H1 (cell line): ENCODE results near the gene PHACTR1. TPM values are rescaled to one million over a fixed set of nuclear protein-coding genes. Genes with fewer than 3 reads are reported as not detected.

Experiments used
- CTCF ChIA-PET: fragments of 300-600 bp; sonication (Branson Sonifier 250); formaldehyde crosslinking; loops from one replicate; lab custom pipeline; 2021; ENCODE audit not compliant: partially characterized antibody; lab: Charles Lee
- POLR2A ChIA-PET: fragments of 300-600 bp; sonication (Branson Sonifier 250); formaldehyde crosslinking; loops from one replicate; lab custom pipeline; 2021; ENCODE audit warnings: inconsistent platforms; ENCODE audit not compliant: partially characterized antibody; lab: Charles Lee
- DNase-seq, 2 experiments: peaks; one replicate each; pipeline versions ENCODE4 v3.0.0 to v3.0.0-alpha.2; 2010 to 2022; ENCODE audit warnings: low spot score in 2 of 2, low read depth in 1 of 2, mixed read lengths in 1 of 2
- FAIRE-seq: peaks from 2 replicates; lab custom pipeline; 2011; peaks lifted over from hg19 to GRCh38; lab: Jason Lieb, UNC
- H2AFZ ChIP-seq: 2 replicates; pipeline ENCODE4 v1.8.1; 2012; ENCODE audit warnings: low read length, inconsistent platforms
- H2AK5ac ChIP-seq: 2 replicates; pipeline ENCODE4 v1.6.1; 2013; ENCODE audit warnings: low read depth, low read length
- H2BK120ac ChIP-seq: replicated peaks from 2 replicates; pipeline ENCODE3; 2013; ENCODE audit warnings: low read depth, low read length, inconsistent platforms
- H2BK12ac ChIP-seq: 2 replicates; pipeline ENCODE4 v1.6.1; 2013; ENCODE audit warnings: low read depth, low read length
- H2BK15ac ChIP-seq: 2 replicates; pipeline ENCODE4 v1.6.1; 2013; ENCODE audit warnings: low read length
- H2BK20ac ChIP-seq: 2 replicates; pipeline ENCODE4 v1.6.1; 2013; ENCODE audit warnings: low read length
- H2BK5ac ChIP-seq: 2 replicates; pipeline ENCODE4 v1.6.1; 2013; ENCODE audit warnings: low read depth, low read length
- H3K14ac ChIP-seq: 2 replicates; pipeline ENCODE4 v1.6.1; 2013; ENCODE audit warnings: inconsistent platforms; ENCODE audit not compliant: insufficient read length
- H3K18ac ChIP-seq: 2 replicates; pipeline ENCODE4 v1.6.1; 2013; ENCODE audit warnings: low read length; ENCODE audit errors: extremely low read depth
- H3K23ac ChIP-seq: 2 replicates; pipeline ENCODE4 v1.6.1; 2013; ENCODE audit warnings: inconsistent platforms; ENCODE audit not compliant: insufficient read length
- H3K23me2 ChIP-seq: 2 replicates; pipeline ENCODE4 v1.6.1; 2013; ENCODE audit warnings: low read depth, low read length
- H3K27ac ChIP-seq: 2 replicates; pipeline ENCODE4 v1.6.1; 2011; ENCODE audit warnings: low read depth, low read length, inconsistent platforms
- H3K27me3 ChIP-seq, 4 experiments: replicated peaks in 1 of 4; 1 replicate in 1 of 4; 2 replicates in 3 of 4; pipeline versions ENCODE4 v1.6.1 to v1.8.1; 2011 to 2013; ENCODE audit warnings: low read length in 3 of 4, mild to moderate bottlenecking in 3 of 4, inconsistent platforms in 2 of 4, mixed read lengths in 2 of 4, moderate library complexity in 1 of 4; ENCODE audit not compliant: control insufficient read depth in 3 of 4, insufficient read depth in 3 of 4; ENCODE audit errors: extremely low read depth in 1 of 4
- H3K36me3 ChIP-seq, 4 experiments: 2 replicates each; pipeline versions ENCODE4 v1.6.1 to v1.8.1; 2011 to 2013; ENCODE audit warnings: mild to moderate bottlenecking in 4 of 4, low read length in 3 of 4, moderate library complexity in 2 of 4, control low read depth in 1 of 4, inconsistent platforms in 1 of 4; ENCODE audit not compliant: insufficient read depth in 4 of 4, control insufficient read depth in 2 of 4
- H3K4ac ChIP-seq: replicated peaks from 2 replicates; pipeline ENCODE3; 2013; ENCODE audit warnings: low read length, low read depth, mixed read lengths, inconsistent platforms; ENCODE audit not compliant: insufficient read length
- H3K4me1 ChIP-seq, 4 experiments: replicated peaks in 1 of 4; 1 replicate in 1 of 4; 2 replicates in 3 of 4; pipeline versions ENCODE4 v1.6.1 to v1.8.1; 2011 to 2013; ENCODE audit warnings: low read length in 3 of 4, inconsistent platforms in 2 of 4, mixed read lengths in 1 of 4; ENCODE audit not compliant: insufficient read depth in 4 of 4, control insufficient read depth in 3 of 4
- H3K4me2 ChIP-seq, 2 experiments: 2 replicates each; pipeline versions ENCODE4 v1.6.1 to v1.8.1; 2011 to 2013; ENCODE audit warnings: low read depth in 2 of 2, low read length in 2 of 2, control low read depth in 1 of 2, inconsistent platforms in 1 of 2, mild to moderate bottlenecking in 1 of 2; ENCODE audit not compliant: insufficient read depth in 1 of 2
- H3K4me3 ChIP-seq, 4 experiments: fragments of 200-600, 300-600 bp in 1 of 4; sonication (generic), shearing (Covaris generic), sonication (Bioruptor Twin) in 1 of 4; 2 replicates each; pipeline versions ENCODE4 v1.5.1 to v1.8.1; 2011 to 2016; ENCODE audit warnings: low read length in 4 of 4, low read depth in 3 of 4, control low read depth in 2 of 4, inconsistent platforms in 2 of 4, mild to moderate bottlenecking in 2 of 4, mixed read lengths in 1 of 4, moderate library complexity in 1 of 4; ENCODE audit not compliant: insufficient read depth in 2 of 4; ENCODE audit errors: extremely low read depth in 1 of 4
- H3K56ac ChIP-seq: replicated peaks from 2 replicates; pipeline ENCODE3; 2013; ENCODE audit warnings: low read depth, mild to moderate bottlenecking, mixed read lengths, low read length, inconsistent platforms; ENCODE audit not compliant: insufficient read length
- H3K79me1 ChIP-seq: 2 replicates; pipeline ENCODE4 v1.6.1; 2013; ENCODE audit warnings: low read depth, low read length, control low read depth
- H3K79me2 ChIP-seq, 2 experiments: 2 replicates each; pipeline versions ENCODE4 v1.6.1 to v1.8.1; 2012 to 2013; ENCODE audit warnings: low read length in 2 of 2, mild to moderate bottlenecking in 2 of 2, inconsistent platforms in 1 of 2; ENCODE audit not compliant: insufficient read depth in 2 of 2, control insufficient read depth in 1 of 2
- H3K9ac ChIP-seq, 4 experiments: replicated peaks in 1 of 4; 1 replicate in 1 of 4; 2 replicates in 3 of 4; pipeline versions ENCODE4 v1.6.1 to v1.8.1; 2011 to 2013; ENCODE audit warnings: low read depth in 3 of 4, low read length in 3 of 4, control low read depth in 2 of 4, mild to moderate bottlenecking in 2 of 4, moderate library complexity in 2 of 4, inconsistent platforms in 1 of 4; ENCODE audit errors: extremely low read depth in 1 of 4
- H3K9me3 ChIP-seq, 2 experiments: 2 replicates each; pipeline versions ENCODE4 v1.6.1 to v1.8.1; 2012 to 2013; ENCODE audit warnings: mild to moderate bottlenecking in 2 of 2, moderate library complexity in 2 of 2, control low read depth in 1 of 2, inconsistent platforms in 1 of 2, low read depth in 1 of 2, low read length in 1 of 2, mixed read lengths in 1 of 2; ENCODE audit not compliant: insufficient read depth in 2 of 2
- H4K20me1 ChIP-seq, 2 experiments: replicated peaks in 1 of 2; 2 replicates each; pipeline versions ENCODE3 to v1.8.1; 2011 to 2013; ENCODE audit warnings: inconsistent platforms in 2 of 2, low read length in 2 of 2, mild to moderate bottlenecking in 1 of 2; ENCODE audit not compliant: insufficient read depth in 2 of 2, control insufficient read depth in 1 of 2
- H4K5ac ChIP-seq: 2 replicates; pipeline ENCODE4 v1.6.1; 2013; ENCODE audit warnings: low read length, low read depth, mixed read lengths, inconsistent platforms; ENCODE audit not compliant: insufficient read length
- H4K8ac ChIP-seq: 2 replicates; pipeline ENCODE4 v1.8.0; 2013; ENCODE audit warnings: mild to moderate bottlenecking, moderate library complexity, low read length, inconsistent platforms; ENCODE audit not compliant: insufficient read depth; ENCODE audit errors: extremely low read depth
- H4K91ac ChIP-seq: replicated peaks from 2 replicates; pipeline ENCODE3; 2013; ENCODE audit warnings: low read length, mixed read lengths, inconsistent platforms; ENCODE audit not compliant: insufficient read length
- BACH1 ChIP-seq: IDR thresholded peaks from 2 replicates; pipeline ENCODE4 v1.6.1; 2012; ENCODE audit warnings: low read length, improper control_type of control experiment
- BCL11A ChIP-seq, 2 experiments: IDR thresholded peaks; one replicate each; pipeline ENCODE4 v1.6.1; 2011; ENCODE audit warnings: low read depth in 2 of 2, low read length in 2 of 2, mild to moderate bottlenecking in 2 of 2
- EZH2 ChIP-seq: fragments of 200-600 bp; sonication (generic); IDR thresholded peaks from 2 replicates; pipeline ENCODE4 v1.7.1; 2012; ENCODE audit warnings: low read depth, mild to moderate bottlenecking, moderate library complexity, low read length, inconsistent platforms; ENCODE audit not compliant: severe bottlenecking
- KDM1A ChIP-seq: fragments of 200-600, 300-600 bp; sonication (generic); IDR thresholded peaks from 2 replicates; pipeline ENCODE4 v1.7.1; 2016; ENCODE audit warnings: mild to moderate bottlenecking, low read length, borderline replicate concordance
- RNF2 ChIP-seq: fragments of 200-900, 300-1000 bp; sonication (generic); IDR thresholded peaks from 2 replicates; pipeline ENCODE4 v1.7.1; 2016; ENCODE audit warnings: borderline replicate concordance, low read depth, mild to moderate bottlenecking, antibody characterized with exemption, low read length; ENCODE audit not compliant: poor library complexity, severe bottlenecking; ENCODE audit errors: missing control alignments
- SP4 ChIP-seq: IDR thresholded peaks from 2 replicates; pipeline ENCODE4 v1.6.1; 2012; ENCODE audit warnings: low read length, inconsistent platforms
- SRF ChIP-seq: IDR thresholded peaks from 2 replicates; pipeline ENCODE4 v1.6.1; 2011; ENCODE audit warnings: mild to moderate bottlenecking, low read depth, low read length, moderate library complexity
- SUZ12 ChIP-seq: fragments of 200-600 bp; sonication (generic); IDR thresholded peaks from 2 replicates; pipeline ENCODE4 v1.6.1; 2012; ENCODE audit warnings: mild to moderate bottlenecking, inconsistent platforms, low read length, moderate library complexity, mixed read lengths
- TAF7 ChIP-seq: optimal IDR thresholded peaks from 2 replicates; pipeline ENCODE3; 2011; ENCODE audit warnings: low read depth, mild to moderate bottlenecking, inconsistent platforms, low read length, moderate library complexity, borderline replicate concordance
- TCF12 ChIP-seq: IDR thresholded peaks from 2 replicates; pipeline ENCODE4 v1.6.1; 2011; ENCODE audit warnings: low read depth, mild to moderate bottlenecking, low read length
- WGBS, 2 experiments: shearing (Covaris generic) in 1 of 2; methylation state at CpG; one replicate each; pipeline versions ENCODE4 v1.1.6 to v1.1.7; 2013 to 2015; ENCODE audit warnings: low lambda C conversion rate in 2 of 2, mixed read lengths in 2 of 2, inconsistent platforms in 1 of 2, low coverage in 1 of 2, missing lambda C conversion rate in 1 of 2; ENCODE audit not compliant: insufficient replicate concordance in 2 of 2, insufficient coverage in 1 of 2, insufficient read length in 1 of 2; ENCODE audit errors: extremely low coverage in 1 of 2, missing lambda C conversion rate in 1 of 2; 5-methylcytosine and 5-hydroxymethylcytosine counted together
- polyA plus RNA-seq, 7 experiments: library from polyadenylated mRNA; depleted of rRNA in 3 of 7; stranded (reverse) in 5 of 7; unstranded in 2 of 7; fragments of >200 nt in 5 of 7; fragments of 200-250 nt in 2 of 7; gene quantifications; 1 replicate in 5 of 7; 2 replicates in 1 of 7; 4 replicates in 1 of 7; pipeline versions ENCODE4 v1.2.1 to v1.2.3, GENCODE V29; 2011 to 2013; ENCODE audit warnings: missing spikeins in 2 of 7, mixed read lengths in 2 of 7
- total RNA-seq: library from RNA; stranded (reverse); fragmentation: NEBNext Ultra II Directional; extraction: Animal tissue kit (Norgen Biotek cat#: 25700); gene quantifications from 2 replicates; pipeline ENCODE4 v1.2.1, GENCODE V29; 2021
- TF ChIP-seq, protein P1 (sequence below): IDR thresholded peaks from 2 replicates; pipeline ENCODE4 v1.6.1; 2012; ENCODE audit warnings: inconsistent platforms

Gene PHACTR1
- total and polyA plus RNA-seq, 2 of the 8 experiments (the other 6 are each of a cell fraction or from before 2014, with no cell fraction given), result 3.9 to 17.1 TPM

DNA sequence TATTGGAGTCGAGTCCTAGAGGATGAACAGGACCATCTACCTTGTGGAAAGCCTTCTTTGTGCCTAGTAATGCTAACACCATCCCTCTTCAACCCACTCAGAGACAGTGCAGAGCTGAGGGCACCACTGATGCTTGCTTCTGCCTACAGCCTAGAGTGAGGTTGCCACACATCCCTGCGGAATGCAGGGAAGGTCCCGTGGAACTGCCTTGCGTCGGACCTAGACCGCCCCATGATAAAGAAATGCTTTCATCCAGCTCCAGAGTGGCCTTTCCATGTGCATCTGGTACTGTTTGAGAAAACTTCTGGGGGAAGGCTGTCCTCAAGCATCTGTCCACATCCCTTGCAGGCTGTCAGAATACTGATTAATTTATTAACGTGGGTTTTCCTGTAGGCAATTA, 168.4 kb downstream of the PHACTR1 start:
- no peak overlapping the region for H3K9ac ChIP-seq
- H2BK12ac ChIP-seq, result peak overlapping the region; percentile 53; the same call in 1 of the 2 replicates
- H2BK15ac ChIP-seq, result peak overlapping the region; percentile 93; the same call in 1 of the 2 replicates
- FAIRE-seq (no peak), DNase-seq (no peak)
- H3K23me2 ChIP-seq, result no peaks in the 10 kb centered on the region
- peak overlapping the region; percentile 84; the same call in 1 of the 2 replicates for H2AK5ac ChIP-seq
- H2BK120ac ChIP-seq, result no peak overlapping the region
- no peaks in the 10 kb centered on the region for H3K79me2 ChIP-seq
- H4K5ac ChIP-seq, result no peak overlapping the region
- H2BK5ac ChIP-seq, result 0 out of 2 replicates have a peak overlapping the region, but pooled peaks have one; percentile 6
- peaks cover 3 to 24% (median 11%) of the 10 kb centered on the region in 4 experiments; a peak in 4 of 7 replicates for H3K4me1 ChIP-seq
- H4K20me1 ChIP-seq, result no peaks in the 10 kb centered on the region
- no peak overlapping the region for H2AFZ ChIP-seq
- H3K36me3 ChIP-seq, result no peaks in the 10 kb centered on the region; a peak in 1 of 8 replicates
- no peaks in the 10 kb centered on the region for H3K27me3 ChIP-seq
- H3K18ac ChIP-seq, result peak overlapping the region; percentile 51; the same call in 1 of the 2 replicates
- peak overlapping the region; percentile 70 for H4K91ac ChIP-seq
- H2BK20ac ChIP-seq, result peak overlapping the region; percentile 95
- CTCF ChIA-PET, result interaction anchor here (1.1 to 1.4 kb wide), 2 partner anchors 17 to 79 kb away, joined by 3 read pairs; no protein-coding TSS in a partner anchor
- H3K4me3 ChIP-seq, result no peak overlapping the region
- no peak overlapping the region for H3K27ac ChIP-seq
- H3K4ac ChIP-seq, result no peak overlapping the region
- POLR2A ChIA-PET, result interaction anchor here (0.7 kb wide), 1 partner anchor 423 kb away, joined by 3 read pairs; no protein-coding TSS in a partner anchor
- H3K23ac ChIP-seq, result no peak overlapping the region
- H3K14ac ChIP-seq, result no peak overlapping the region
- H3K79me1 ChIP-seq, result no peaks in the 10 kb centered on the region; the same call in none of the 2 replicates
- H4K8ac ChIP-seq, result no peak overlapping the region
- H3K56ac ChIP-seq, result no peak overlapping the region
- H3K9me3 ChIP-seq, result peaks cover 5 to 6% of the 10 kb centered on the region in 2 experiments; a peak in 3 of 4 replicates
- no peak overlapping the region for H3K4me2 ChIP-seq
- WGBS, 2 experiments, result 93% methylated on average over 7 of the region's 7 CpGs; no CpG with 5 or more reads in 1 of the 2 experiments
- no peak for TF ChIP-seq RNF2
- no peak for TF ChIP-seq BCL11A (IDR thresholded peaks at IDR 0.05; ENCODE audit: low read depth in 2 of 2, low read length in 2 of 2)
- no peak for TF ChIP-seq SRF
- no peak for TF ChIP-seq TAF7
- TF ChIP-seq SP4, result no peak
- no peak for TF ChIP-seq BACH1
- TF ChIP-seq, protein P1, sequence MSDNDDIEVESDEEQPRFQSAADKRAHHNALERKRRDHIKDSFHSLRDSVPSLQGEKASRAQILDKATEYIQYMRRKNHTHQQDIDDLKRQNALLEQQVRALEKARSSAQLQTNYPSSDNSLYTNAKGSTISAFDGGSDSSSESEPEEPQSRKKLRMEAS, result no peak
- no peak for TF ChIP-seq KDM1A
- no peak for TF ChIP-seq SUZ12
- TF ChIP-seq EZH2, result no peak
- TF ChIP-seq TCF12, result no peak
